SU-DHL-6 (cell line): ENCODE data around the gene TLCD3B.

Experiments
- H2AFZ ChIP-seq: fragments of 200-600 bp; sonication (generic); 2 replicates; pipeline ENCODE4 v1.6.1; 2014; ENCODE audit warnings: low read depth, mild to moderate bottlenecking, moderate library complexity, mixed read lengths, antibody characterized with exemption, low read length; ENCODE audit not compliant: severe bottlenecking
- H3F3A ChIP-seq: fragments of 200-600 bp; shearing (Covaris generic); 2 replicates; pipeline ENCODE4 v1.6.0; 2016; ENCODE audit warnings: antibody characterized with exemption, mild to moderate bottlenecking; ENCODE audit not compliant: insufficient read depth
- H3K27ac ChIP-seq: fragments of 200-600 bp; sonication (generic); 2 replicates; pipeline ENCODE4 v1.5.1; 2016; ENCODE audit warnings: low read depth, mild to moderate bottlenecking, low read length, moderate library complexity, mixed read lengths
- H3K27me3 ChIP-seq: fragments of 200-600 bp; sonication (generic), shearing (Covaris generic); 2 replicates; pipeline ENCODE4 v1.6.0; 2014; ENCODE audit warnings: mild to moderate bottlenecking, low read length
- H3K36me3 ChIP-seq: fragments of 200-600 bp; sonication (generic); 2 replicates; pipeline ENCODE4 v1.6.1; 2014; ENCODE audit warnings: mild to moderate bottlenecking, low read length, mixed read lengths
- H3K4me2 ChIP-seq: fragments of 300-600, 200-600 bp; shearing (Covaris generic), sonication (generic); 2 replicates; pipeline ENCODE4 v1.6.0; 2014; ENCODE audit warnings: low read length, low read depth, mild to moderate bottlenecking; ENCODE audit not compliant: poor library complexity, severe bottlenecking
- H3K4me3 ChIP-seq: fragments of 200-600 bp; sonication (generic); 2 replicates; pipeline ENCODE4 v1.5.1; 2014; ENCODE audit warnings: antibody characterized with exemption, low read length, mild to moderate bottlenecking, mixed read lengths; ENCODE audit not compliant: insufficient read depth, poor library complexity, severe bottlenecking
- H3K79me2 ChIP-seq: fragments of 200-600 bp; sonication (generic); 2 replicates; pipeline ENCODE4 v1.6.1; 2014; ENCODE audit warnings: mild to moderate bottlenecking, low read length, moderate library complexity; ENCODE audit not compliant: insufficient read depth
- H3K9ac ChIP-seq: fragments of 200-600 bp; sonication (generic); 2 replicates; pipeline ENCODE4 v1.7.0; 2014; ENCODE audit warnings: mild to moderate bottlenecking, low read length
- H3K9me2 ChIP-seq: fragments of 200-600 bp; sonication (generic); replicated peaks from 2 replicates; pipeline ENCODE4 v1.6.1; 2014; ENCODE audit warnings: low read length; ENCODE audit not compliant: insufficient read depth
- H3K9me3 ChIP-seq: fragments of 200-600 bp; sonication (generic); 2 replicates; pipeline ENCODE4 v1.6.1; 2014; ENCODE audit warnings: low read length, mixed read lengths; ENCODE audit not compliant: insufficient read depth
- H4K20me1 ChIP-seq: fragments of 200-600 bp; sonication (generic); 2 replicates; pipeline ENCODE4 v1.6.1; 2014; ENCODE audit warnings: low read depth, mild to moderate bottlenecking, antibody characterized with exemption, low read length, moderate library complexity, mixed read lengths
- CTCF ChIP-seq: fragments of 200-600 bp; sonication (generic); IDR thresholded peaks from one replicate; pipeline ENCODE4 v1.5.1; 2017; ENCODE audit warnings: antibody characterized with exemption, mild to moderate bottlenecking, low read length, moderate library complexity; ENCODE audit not compliant: insufficient read depth, poor library complexity, severe bottlenecking
- EZH2phosphoT487 ChIP-seq: fragments of 200-600 bp; sonication (generic), shearing (Covaris generic); conservative IDR thresholded peaks from 2 replicates; pipeline ENCODE4 v1.6.1; 2018; ENCODE audit warnings: mild to moderate bottlenecking, antibody characterized with exemption, low read length, moderate library complexity, mixed read lengths

The TLCD3B gene

DNA sequence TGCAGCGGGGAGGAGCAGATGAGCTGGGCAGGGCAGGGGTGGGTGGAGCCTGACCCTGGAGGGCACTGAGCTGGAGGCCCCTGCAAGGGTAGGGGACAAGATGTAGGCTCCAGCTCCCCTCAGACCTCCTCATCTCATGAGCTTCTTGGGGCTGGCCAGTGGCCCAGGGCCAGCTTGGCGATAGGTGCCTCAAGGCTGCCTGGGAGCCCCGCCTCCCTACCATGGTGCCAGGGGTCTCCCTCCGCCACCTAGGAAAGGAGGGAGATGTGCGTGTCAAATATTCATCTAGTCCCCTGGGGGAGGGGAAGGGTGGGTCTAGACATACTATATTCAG is 39.5 kb downstream of the TLCD3B start:
- no peaks in the 10 kb centered on the region for H4K20me1 ChIP-seq
- H3K79me2 ChIP-seq = peaks cover 4% of the 10 kb centered on the region
- H3K27me3 ChIP-seq = no peaks in the 10 kb centered on the region
- H3F3A ChIP-seq = peaks cover 10% of the 10 kb centered on the region; the same call in 1 of the 2 replicates
- H3K9me2 ChIP-seq = no peaks in the 10 kb centered on the region
- H2AFZ ChIP-seq = no peak overlapping the region
- TF ChIP-seq EZH2phosphoT487 (no peak), CTCF (no peak)
- H3K9ac ChIP-seq = no peak overlapping the region
- H3K9me3 ChIP-seq = no peaks in the 10 kb centered on the region
- H3K36me3 ChIP-seq = no peaks in the 10 kb centered on the region
- H3K27ac ChIP-seq = no peak overlapping the region
- no peak overlapping the region for H3K4me3 ChIP-seq
- no peak overlapping the region for H3K4me2 ChIP-seq

GRCh38 chr16:29990883-29991570 is 40.0 kb downstream of the TLCD3B start:
- no peaks in the 10 kb centered on the region for H3K27me3 ChIP-seq
- no peak overlapping the region for H3K27ac ChIP-seq
- H3K4me3 ChIP-seq = no peak overlapping the region
- no peak overlapping the region for H3K9ac ChIP-seq
- no peaks in the 10 kb centered on the region for H3K79me2 ChIP-seq
- H3F3A ChIP-seq = peaks cover 10% of the 10 kb centered on the region; the same call in 1 of the 2 replicates
- no peak overlapping the region for H3K4me2 ChIP-seq
- no peaks in the 10 kb centered on the region for H4K20me1 ChIP-seq
- H2AFZ ChIP-seq = no peak overlapping the region
- TF ChIP-seq EZH2phosphoT487 = no peak
- no peak for TF ChIP-seq CTCF
- no peaks in the 10 kb centered on the region for H3K36me3 ChIP-seq
- H3K9me2 ChIP-seq = no peaks in the 10 kb centered on the region
- H3K9me3 ChIP-seq = no peaks in the 10 kb centered on the region

DNA sequence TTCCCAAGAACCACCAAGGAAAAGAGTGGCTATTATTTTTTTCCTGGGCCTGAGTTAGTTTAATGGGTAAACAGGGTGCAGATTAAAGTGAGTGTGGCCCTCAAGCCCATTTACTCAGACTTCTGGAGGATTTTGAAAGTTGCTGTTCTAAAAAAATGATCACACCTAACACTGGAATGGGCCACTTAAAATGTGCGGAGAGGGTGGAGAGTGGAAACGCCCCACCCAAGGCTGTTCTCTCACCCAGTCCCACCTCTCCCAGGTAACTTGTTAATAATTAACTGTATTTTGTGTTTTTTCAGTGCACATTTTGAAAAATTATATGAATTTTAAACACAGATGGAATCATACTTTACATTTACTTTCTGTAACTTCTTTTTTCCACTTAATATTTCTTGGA is 41.0 kb downstream of the TLCD3B start:
- Histone ChIP-seq H3K27ac (no peak overlapping the region), H3K4me2 (no peak overlapping the region), H3F3A (peaks cover 4% of the 10 kb centered on the region; the same call in 1 of the 2 replicates), H3K27me3 (no peaks in the 10 kb centered on the region), H3K79me2 (no peaks in the 10 kb centered on the region), H3K9ac (no peak overlapping the region), H3K4me3 (no peak overlapping the region), H3K36me3 (no peaks in the 10 kb centered on the region), H3K9me3 (no peaks in the 10 kb centered on the region), H3K9me2 (no peaks in the 10 kb centered on the region), H4K20me1 (no peaks in the 10 kb centered on the region), H2AFZ (no peak overlapping the region)
- TF ChIP-seq EZH2phosphoT487 (no peak), CTCF (no peak)
